ENCODE measurements around the gene MARS1.

The MARS1 gene

DNA sequence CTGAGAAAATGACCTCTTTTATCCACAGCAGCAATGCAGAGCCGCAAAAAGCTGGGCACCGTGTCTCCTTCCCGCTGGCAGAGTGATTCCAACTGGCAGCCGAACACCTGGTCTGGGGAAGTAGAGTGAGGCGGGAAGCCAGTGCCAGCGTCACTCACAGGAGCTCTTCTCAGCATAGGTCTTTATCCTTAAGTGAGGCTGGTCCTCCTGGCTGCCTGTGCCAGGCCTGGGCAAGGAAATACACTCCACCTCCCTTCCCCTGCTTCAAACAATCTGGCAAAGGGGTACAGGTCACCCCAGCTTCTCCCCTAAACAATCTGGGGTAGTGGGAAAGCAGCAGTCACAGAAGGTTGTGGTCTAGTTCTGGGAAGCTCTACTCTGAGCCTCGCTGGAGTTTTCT lies 13.0 kb upstream of the MARS1 start:
- Histone ChIP-seq H3K27me3 (ENCODE audit: insufficient read depth, low read depth) (peaks cover 54% of the 10 kb centered on the region), H4K20me1 (ENCODE audit: insufficient read depth) (no peaks in the 10 kb centered on the region), H3K36me3 (ENCODE audit: insufficient read depth) (no peaks in the 10 kb centered on the region), H3K4me1 (ENCODE audit: low read depth, poor library complexity, severe bottlenecking) (peaks cover 9% of the 10 kb centered on the region), H3K9ac (no peak overlapping the region), H3K4me2 (no peak overlapping the region), H3K4me3 (IDR thresholded peaks at IDR 0.05; ENCODE audit: insufficient read depth, low read depth, low read length) (no peak overlapping the region), H3K79me2 (ENCODE audit: insufficient read depth, low read depth) (no peaks in the 10 kb centered on the region), H2AFZ (ENCODE audit: low read depth) (no peak overlapping the region), H3K27ac (no peak overlapping the region)
- TF ChIP-seq, protein P1, sequence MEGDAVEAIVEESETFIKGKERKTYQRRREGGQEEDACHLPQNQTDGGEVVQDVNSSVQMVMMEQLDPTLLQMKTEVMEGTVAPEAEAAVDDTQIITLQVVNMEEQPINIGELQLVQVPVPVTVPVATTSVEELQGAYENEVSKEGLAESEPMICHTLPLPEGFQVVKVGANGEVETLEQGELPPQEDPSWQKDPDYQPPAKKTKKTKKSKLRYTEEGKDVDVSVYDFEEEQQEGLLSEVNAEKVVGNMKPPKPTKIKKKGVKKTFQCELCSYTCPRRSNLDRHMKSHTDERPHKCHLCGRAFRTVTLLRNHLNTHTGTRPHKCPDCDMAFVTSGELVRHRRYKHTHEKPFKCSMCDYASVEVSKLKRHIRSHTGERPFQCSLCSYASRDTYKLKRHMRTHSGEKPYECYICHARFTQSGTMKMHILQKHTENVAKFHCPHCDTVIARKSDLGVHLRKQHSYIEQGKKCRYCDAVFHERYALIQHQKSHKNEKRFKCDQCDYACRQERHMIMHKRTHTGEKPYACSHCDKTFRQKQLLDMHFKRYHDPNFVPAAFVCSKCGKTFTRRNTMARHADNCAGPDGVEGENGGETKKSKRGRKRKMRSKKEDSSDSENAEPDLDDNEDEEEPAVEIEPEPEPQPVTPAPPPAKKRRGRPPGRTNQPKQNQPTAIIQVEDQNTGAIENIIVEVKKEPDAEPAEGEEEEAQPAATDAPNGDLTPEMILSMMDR (conservative IDR thresholded peaks at IDR 0.05; ENCODE audit: low read depth, low read length): no peak

DNA sequence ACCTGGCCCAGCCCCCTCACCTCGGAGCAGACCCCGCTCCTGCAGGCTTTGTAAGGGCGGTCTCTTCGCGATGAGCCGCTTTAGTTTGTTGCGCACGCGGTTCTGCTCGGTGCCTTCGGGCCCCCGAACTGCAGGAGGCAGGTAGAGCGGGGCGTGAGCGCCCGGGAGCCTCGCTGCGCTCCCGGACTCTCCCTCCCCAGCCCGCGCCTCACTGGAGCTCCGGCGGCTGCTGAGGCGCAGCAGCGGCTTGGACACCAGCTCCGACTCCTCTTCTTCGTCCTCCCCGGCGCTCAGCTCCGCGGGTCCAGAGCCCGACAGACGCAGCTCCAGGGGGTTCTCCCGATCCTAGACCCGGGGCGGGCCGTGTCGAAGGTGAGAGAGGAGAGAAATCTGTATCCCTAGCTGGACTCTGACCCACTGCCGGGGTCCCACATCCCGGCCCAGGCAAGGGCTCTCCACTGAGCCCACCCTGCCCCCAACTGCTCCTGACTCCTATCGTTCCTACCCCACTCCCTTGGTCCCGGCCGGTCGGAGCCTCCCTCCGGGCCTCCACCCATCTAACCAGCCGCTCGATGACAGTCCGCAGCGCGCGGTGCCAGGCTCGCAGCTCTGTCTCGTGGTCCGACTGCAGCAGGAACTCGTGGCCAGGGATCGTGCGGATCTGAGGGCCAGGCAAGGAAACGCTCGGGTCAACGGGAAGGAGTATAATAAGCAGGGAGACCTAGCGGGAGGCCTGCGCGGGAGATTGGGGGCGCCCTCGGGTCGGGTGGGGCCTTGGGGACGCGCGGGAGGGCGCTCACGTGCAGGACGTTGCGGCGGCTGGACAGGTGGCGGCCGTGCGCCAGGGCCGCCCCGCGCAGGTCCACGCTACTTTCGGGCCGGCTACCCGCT lies 12.4 kb upstream of the MARS1 start:
- Histone ChIP-seq H3K4me3 (IDR thresholded peaks at IDR 0.05; ENCODE audit: insufficient read depth, low read depth, low read length) (no peak overlapping the region), H3K79me2 (ENCODE audit: insufficient read depth, low read depth) (no peaks in the 10 kb centered on the region), H3K9ac (no peak overlapping the region), H3K36me3 (ENCODE audit: insufficient read depth) (no peaks in the 10 kb centered on the region), H3K4me1 (ENCODE audit: low read depth, poor library complexity, severe bottlenecking) (peaks cover 9% of the 10 kb centered on the region), H3K4me2 (no peak overlapping the region), H4K20me1 (ENCODE audit: insufficient read depth) (no peaks in the 10 kb centered on the region), H3K27me3 (ENCODE audit: insufficient read depth, low read depth) (peaks cover 50% of the 10 kb centered on the region; the same call in 1 of the 2 replicates), H2AFZ (ENCODE audit: low read depth) (no peak overlapping the region), H3K27ac (no peak overlapping the region)
- TF ChIP-seq, protein P1 (conservative IDR thresholded peaks at IDR 0.05; ENCODE audit: low read depth, low read length): no peak

DNA sequence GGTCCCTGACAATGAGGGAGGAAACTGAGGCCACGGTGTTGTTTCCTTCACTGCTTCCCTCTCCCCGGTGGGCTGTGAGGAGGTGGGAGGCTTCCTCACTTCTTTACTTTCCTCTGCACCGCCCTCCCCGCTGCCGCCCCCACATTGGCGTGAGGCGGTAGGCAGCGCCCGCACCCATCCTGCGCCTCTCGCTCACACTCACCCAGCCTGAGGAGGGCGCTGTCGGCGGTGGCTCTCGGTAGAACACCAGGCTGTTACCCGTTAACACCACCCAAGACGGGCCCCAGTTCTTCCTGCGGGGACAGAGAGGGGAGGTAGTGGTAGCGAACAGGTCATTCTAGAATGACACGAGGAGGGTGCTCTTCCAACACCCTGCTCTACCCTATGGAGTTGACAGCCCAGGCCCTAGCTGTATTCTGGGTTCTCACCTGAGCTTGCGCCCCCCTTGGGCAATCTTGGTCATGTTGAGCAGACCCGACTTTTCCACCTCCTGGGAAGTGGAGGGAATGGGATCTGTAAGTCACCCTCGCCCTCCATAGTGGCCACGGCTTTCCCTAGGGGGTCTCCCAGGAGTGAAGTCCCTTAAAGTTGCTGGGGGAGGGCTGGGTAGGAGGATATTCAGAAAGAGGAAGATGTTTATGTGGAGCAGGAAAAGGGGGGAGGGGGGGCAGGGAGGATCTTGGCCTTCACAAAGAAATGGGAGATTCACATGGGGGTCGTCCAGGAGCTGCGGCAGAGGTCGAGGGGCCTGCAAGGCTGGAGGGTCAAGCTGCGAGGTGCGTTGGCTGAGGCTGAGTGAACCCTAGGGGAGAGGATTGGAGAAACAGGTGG lies 11.5 kb upstream of the MARS1 start:
- H3K9ac ChIP-seq: no peak overlapping the region
- H3K4me2 ChIP-seq: no peak overlapping the region
- peaks cover 50% of the 10 kb centered on the region; the same call in 1 of the 2 replicates for H3K27me3 ChIP-seq (ENCODE audit: insufficient read depth, low read depth)
- H3K4me3 ChIP-seq (IDR thresholded peaks at IDR 0.05; ENCODE audit: insufficient read depth, low read depth, low read length): no peak overlapping the region
- H3K36me3 ChIP-seq (ENCODE audit: insufficient read depth): no peaks in the 10 kb centered on the region
- no peak overlapping the region for H3K27ac ChIP-seq
- no peaks in the 10 kb centered on the region for H3K79me2 ChIP-seq (ENCODE audit: insufficient read depth, low read depth)
- H3K4me1 ChIP-seq (ENCODE audit: low read depth, poor library complexity, severe bottlenecking): peaks cover 9% of the 10 kb centered on the region
- no peak overlapping the region for H2AFZ ChIP-seq (ENCODE audit: low read depth)
- no peaks in the 10 kb centered on the region for H4K20me1 ChIP-seq (ENCODE audit: insufficient read depth)
- TF ChIP-seq, protein P1 (conservative IDR thresholded peaks at IDR 0.05; ENCODE audit: low read depth, low read length): 0 out of 2 replicates have a peak, but pooled peaks have one; percentile 10

DNA sequence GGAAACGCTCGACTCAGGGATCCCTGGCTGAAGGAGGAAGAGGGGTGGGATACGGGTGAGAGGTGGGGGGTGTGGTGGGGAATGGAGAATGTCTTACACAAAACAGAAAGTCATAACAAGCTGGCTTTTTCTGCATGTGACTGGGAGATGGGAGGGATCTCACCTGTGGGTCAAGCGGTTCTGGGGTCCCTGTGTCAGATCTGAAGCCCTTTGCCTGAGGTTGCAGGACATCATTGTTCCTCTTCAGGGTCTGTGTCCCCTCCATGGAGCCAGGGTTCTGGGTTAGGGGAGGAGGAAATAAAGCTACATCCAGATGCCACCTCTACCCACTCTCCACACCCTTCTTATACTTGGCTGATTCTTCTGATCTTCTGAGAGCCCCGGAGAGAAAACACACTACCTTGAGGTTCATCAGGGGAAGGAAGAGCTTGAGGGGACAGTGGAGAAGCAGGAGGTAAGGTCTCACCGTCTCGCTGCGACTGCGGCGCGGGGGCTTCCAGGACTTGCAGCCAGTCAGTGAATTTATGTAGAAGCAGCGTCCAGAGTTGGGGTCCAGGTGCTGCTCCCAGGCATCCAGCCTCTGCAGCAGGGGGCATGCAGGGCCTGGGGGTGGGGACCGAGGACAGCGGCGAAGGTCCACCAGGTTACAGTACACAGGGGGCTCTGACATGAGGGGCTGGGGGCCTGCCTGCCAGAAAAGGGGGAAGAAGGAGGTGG lies 10.7 kb upstream of the MARS1 start:
- H3K27me3 ChIP-seq (ENCODE audit: insufficient read depth, low read depth): peaks cover 50% of the 10 kb centered on the region
- no peak overlapping the region for H3K4me3 ChIP-seq (IDR thresholded peaks at IDR 0.05; ENCODE audit: insufficient read depth, low read depth, low read length)
- H3K9ac ChIP-seq: no peak overlapping the region
- H3K79me2 ChIP-seq (ENCODE audit: insufficient read depth, low read depth): no peaks in the 10 kb centered on the region
- peaks cover 9% of the 10 kb centered on the region for H3K4me1 ChIP-seq (ENCODE audit: low read depth, poor library complexity, severe bottlenecking)
- no peak overlapping the region for H3K27ac ChIP-seq
- H3K36me3 ChIP-seq (ENCODE audit: insufficient read depth): no peaks in the 10 kb centered on the region
- 0 out of 2 replicates have a peak overlapping the region, but pooled peaks have one; percentile 16 for H2AFZ ChIP-seq (ENCODE audit: low read depth)
- no peaks in the 10 kb centered on the region for H4K20me1 ChIP-seq (ENCODE audit: insufficient read depth)
- TF ChIP-seq, protein P1 (conservative IDR thresholded peaks at IDR 0.05; ENCODE audit: low read depth, low read length): no peak
- no peak overlapping the region for H3K4me2 ChIP-seq
